SK-N-SH treated with all-trans-retinoic acid at 6 μM for 48 hours (cell line): ENCODE data around the gene PPP1R14B.
"Not testable (repeated sequence)": the region's sequence is repeated elsewhere in the genome, so short reads cannot be mapped to it uniquely, and the experiment has no call there.

Experiments
- ATAC-seq: fragments of 200-7000 bp; cut with Tn5 transposase; 3 replicates; pipeline ENCODE4 v1.9.1; 2020; ENCODE audit warnings: mild to moderate bottlenecking, moderate library complexity
- ARNTL ChIP-seq: fragments of 450-650 bp; formaldehyde crosslinking; IDR thresholded peaks from 2 replicates; pipeline ENCODE4 v1.5.0; 2020; ENCODE audit warnings: low read depth, mild to moderate bottlenecking, moderate library complexity, borderline replicate concordance
- BACH2 ChIP-seq: fragments of 250-450 bp; sonication (Bioruptor Pico); IDR thresholded peaks from 2 replicates; pipeline ENCODE4 v1.9.0; 2021; ENCODE audit warnings: mild to moderate bottlenecking, borderline replicate concordance
- CSDC2 ChIP-seq: fragments of 250-450 bp; sonication (Bioruptor Pico); IDR thresholded peaks from 2 replicates; pipeline ENCODE4 v1.5.0; 2020; ENCODE audit warnings: mild to moderate bottlenecking, moderate library complexity
- GLIS3 ChIP-seq: fragments of 250-450 bp; sonication (Bioruptor Pico); IDR thresholded peaks from 2 replicates; pipeline ENCODE4 v1.5.0; 2020; ENCODE audit warnings: mild to moderate bottlenecking, moderate library complexity
- OSR1 ChIP-seq: fragments of 250-450 bp; sonication (Bioruptor Pico); IDR thresholded peaks from 2 replicates; pipeline ENCODE4 v1.8.0; 2022; ENCODE audit warnings: moderate library complexity, mild to moderate bottlenecking, inconsistent platforms
- RARB ChIP-seq: fragments of 250-450 bp; sonication (Bioruptor Pico); IDR thresholded peaks from 2 replicates; pipeline ENCODE4 v1.8.0; 2021; ENCODE audit warnings: mild to moderate bottlenecking, moderate library complexity
- SNAI2 ChIP-seq: fragments of 250-450 bp; sonication (Bioruptor Pico); IDR thresholded peaks from 2 replicates; pipeline ENCODE4 v1.5.0; 2020; ENCODE audit warnings: mild to moderate bottlenecking, moderate library complexity
- TCF4 ChIP-seq: fragments of 250-450 bp; sonication (Bioruptor Pico); IDR thresholded peaks from 2 replicates; pipeline ENCODE4 v1.8.0; 2021; ENCODE audit warnings: mild to moderate bottlenecking, moderate library complexity, borderline replicate concordance
- TOX ChIP-seq: fragments of 250-450 bp; sonication (Bioruptor Pico); IDR thresholded peaks from 2 replicates; pipeline ENCODE4 v1.8.0; 2021; ENCODE audit warnings: mild to moderate bottlenecking, moderate library complexity, borderline replicate concordance
- ZC3H10 ChIP-seq: fragments of 250-450 bp; sonication (Bioruptor Pico); IDR thresholded peaks from 2 replicates; pipeline ENCODE4 v1.5.1; 2021; ENCODE audit warnings: mild to moderate bottlenecking, moderate library complexity
- ZFP30 ChIP-seq: fragments of 450-650 bp; formaldehyde crosslinking; IDR thresholded peaks from 2 replicates; pipeline ENCODE4 v1.5.0; 2022; ENCODE audit warnings: mild to moderate bottlenecking, moderate library complexity
- ZNF565 ChIP-seq: fragments of 450-650 bp; formaldehyde crosslinking; conservative IDR thresholded peaks from 2 replicates; pipeline ENCODE4 v1.5.0; 2020; ENCODE audit warnings: low read depth, mild to moderate bottlenecking, moderate library complexity
- ZNF70 ChIP-seq: fragments of 450-650 bp; formaldehyde crosslinking; IDR thresholded peaks from 2 replicates; pipeline ENCODE4 v1.5.0; 2020; ENCODE audit warnings: mild to moderate bottlenecking, moderate library complexity
- ZNF8 ChIP-seq: fragments of 450-650 bp; formaldehyde crosslinking; IDR thresholded peaks from 2 replicates; pipeline ENCODE4 v1.5.0; 2020; ENCODE audit warnings: mild to moderate bottlenecking, moderate library complexity
- TF ChIP-seq, protein P1 (sequence below): fragments of 250-450 bp; sonication (Bioruptor Pico); IDR thresholded peaks from 2 replicates; pipeline ENCODE4 v1.5.1; 2020; ENCODE audit warnings: low read depth, mild to moderate bottlenecking, moderate library complexity
- TF ChIP-seq, protein P2 (sequence below): fragments of 250-450 bp; sonication (Bioruptor Pico); IDR thresholded peaks from 2 replicates; pipeline ENCODE4 v1.5.0; 2020; ENCODE audit warnings: mild to moderate bottlenecking, moderate library complexity
- TF ChIP-seq, protein P3 (sequence below): fragments of 250-450 bp; sonication (Bioruptor Pico); IDR thresholded peaks from 2 replicates; pipeline ENCODE4 v1.5.1; 2021; ENCODE audit warnings: mild to moderate bottlenecking, moderate library complexity
- TF ChIP-seq, protein P4 (sequence below): fragments of 250-450 bp; sonication (Bioruptor Pico); IDR thresholded peaks from 2 replicates; pipeline ENCODE4 v1.8.0; 2020; ENCODE audit warnings: mild to moderate bottlenecking, moderate library complexity, borderline replicate concordance

Gene PPP1R14B

DNA sequence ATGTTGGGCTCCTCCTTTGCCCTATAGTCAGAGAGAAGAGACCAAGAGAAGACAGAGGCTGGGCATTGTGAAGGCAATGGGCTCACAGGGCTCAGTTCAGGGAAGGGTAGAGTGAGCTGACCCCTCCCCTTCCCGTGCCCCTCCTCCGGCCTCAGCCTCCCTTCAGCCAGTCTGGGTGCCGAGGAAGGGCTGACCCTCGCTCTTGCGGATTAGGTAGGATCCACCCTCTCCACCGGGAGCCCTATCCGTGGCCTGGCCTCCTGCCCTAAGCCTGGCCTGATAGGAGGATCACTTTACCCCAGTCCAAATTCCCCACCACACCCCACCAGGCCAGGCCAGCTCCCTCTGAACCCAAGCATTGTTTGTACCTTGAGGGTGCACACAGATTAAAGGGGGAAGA lies 1.8 kb upstream of the PPP1R14B start (continued):
- TF ChIP-seq, protein P1, sequence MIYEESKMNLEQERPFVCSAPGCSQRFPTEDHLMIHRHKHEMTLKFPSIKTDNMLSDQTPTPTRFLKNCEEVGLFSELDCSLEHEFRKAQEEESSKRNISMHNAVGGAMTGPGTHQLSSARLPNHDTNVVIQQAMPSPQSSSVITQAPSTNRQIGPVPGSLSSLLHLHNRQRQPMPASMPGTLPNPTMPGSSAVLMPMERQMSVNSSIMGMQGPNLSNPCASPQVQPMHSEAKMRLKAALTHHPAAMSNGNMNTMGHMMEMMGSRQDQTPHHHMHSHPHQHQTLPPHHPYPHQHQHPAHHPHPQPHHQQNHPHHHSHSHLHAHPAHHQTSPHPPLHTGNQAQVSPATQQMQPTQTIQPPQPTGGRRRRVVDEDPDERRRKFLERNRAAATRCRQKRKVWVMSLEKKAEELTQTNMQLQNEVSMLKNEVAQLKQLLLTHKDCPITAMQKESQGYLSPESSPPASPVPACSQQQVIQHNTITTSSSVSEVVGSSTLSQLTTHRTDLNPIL (CRISPR knock-in tag) = no peak
- TF ChIP-seq BACH2 (CRISPR knock-in tag) = no peak
- TF ChIP-seq, protein P2, sequence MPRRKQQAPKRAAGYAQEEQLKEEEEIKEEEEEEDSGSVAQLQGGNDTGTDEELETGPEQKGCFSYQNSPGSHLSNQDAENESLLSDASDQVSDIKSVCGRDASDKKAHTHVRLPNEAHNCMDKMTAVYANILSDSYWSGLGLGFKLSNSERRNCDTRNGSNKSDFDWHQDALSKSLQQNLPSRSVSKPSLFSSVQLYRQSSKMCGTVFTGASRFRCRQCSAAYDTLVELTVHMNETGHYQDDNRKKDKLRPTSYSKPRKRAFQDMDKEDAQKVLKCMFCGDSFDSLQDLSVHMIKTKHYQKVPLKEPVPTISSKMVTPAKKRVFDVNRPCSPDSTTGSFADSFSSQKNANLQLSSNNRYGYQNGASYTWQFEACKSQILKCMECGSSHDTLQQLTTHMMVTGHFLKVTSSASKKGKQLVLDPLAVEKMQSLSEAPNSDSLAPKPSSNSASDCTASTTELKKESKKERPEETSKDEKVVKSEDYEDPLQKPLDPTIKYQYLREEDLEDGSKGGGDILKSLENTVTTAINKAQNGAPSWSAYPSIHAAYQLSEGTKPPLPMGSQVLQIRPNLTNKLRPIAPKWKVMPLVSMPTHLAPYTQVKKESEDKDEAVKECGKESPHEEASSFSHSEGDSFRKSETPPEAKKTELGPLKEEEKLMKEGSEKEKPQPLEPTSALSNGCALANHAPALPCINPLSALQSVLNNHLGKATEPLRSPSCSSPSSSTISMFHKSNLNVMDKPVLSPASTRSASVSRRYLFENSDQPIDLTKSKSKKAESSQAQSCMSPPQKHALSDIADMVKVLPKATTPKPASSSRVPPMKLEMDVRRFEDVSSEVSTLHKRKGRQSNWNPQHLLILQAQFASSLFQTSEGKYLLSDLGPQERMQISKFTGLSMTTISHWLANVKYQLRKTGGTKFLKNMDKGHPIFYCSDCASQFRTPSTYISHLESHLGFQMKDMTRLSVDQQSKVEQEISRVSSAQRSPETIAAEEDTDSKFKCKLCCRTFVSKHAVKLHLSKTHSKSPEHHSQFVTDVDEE (CRISPR knock-in tag) = no peak

DNA sequence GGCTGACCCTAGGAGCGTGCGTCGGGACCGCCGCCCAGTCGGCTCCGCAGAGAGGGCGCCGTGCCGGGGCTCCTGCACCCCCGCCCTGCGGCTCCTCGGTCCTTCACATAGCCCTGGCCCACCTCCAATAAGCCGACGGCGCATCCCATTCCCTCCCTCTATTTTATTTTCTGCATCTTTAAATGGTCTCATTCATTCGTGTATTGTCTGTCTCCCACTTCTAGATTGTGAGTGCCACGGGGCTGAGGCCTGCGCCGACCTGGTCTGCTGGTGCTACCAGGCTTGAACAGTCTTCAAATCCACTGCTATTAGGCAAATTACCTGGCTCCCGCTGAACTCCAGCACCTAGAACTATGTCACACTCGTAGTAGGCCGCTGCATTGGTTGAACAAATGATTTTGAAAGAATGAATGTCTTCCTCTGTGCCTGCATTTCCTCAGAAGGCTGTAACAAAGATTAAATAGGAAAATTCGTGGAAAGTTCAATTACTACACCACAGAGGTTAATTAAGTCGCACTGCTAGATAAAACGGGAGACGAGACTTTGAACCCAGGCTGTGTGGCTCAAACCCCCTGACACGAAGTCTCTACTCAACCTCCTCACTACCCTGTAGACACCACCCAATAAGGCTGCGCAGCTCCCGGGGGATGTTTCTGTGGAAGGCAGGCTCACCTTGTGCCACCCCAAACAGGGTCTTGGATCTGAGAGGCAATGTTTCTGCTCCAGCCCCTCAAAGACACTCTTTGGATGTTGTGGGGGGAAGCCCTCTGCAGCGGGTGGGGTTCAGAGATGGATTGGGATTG lies 1.2 kb upstream of the PPP1R14B start:
- no peak for ATAC-seq

DNA sequence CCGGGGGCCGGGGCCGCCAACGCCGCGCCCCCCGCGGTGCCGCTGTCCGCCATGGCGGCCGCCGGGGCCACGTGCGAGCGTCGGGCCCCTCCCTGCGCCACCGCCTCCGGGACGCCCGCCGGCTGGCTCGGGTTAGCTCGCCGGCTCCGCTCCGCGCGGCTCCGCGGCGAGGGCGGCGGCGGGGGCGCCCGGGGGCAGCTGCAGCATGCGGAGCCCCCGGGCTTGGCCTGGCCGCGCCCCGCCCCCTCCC lies 197 bp downstream of the PPP1R14B start:
- ATAC-seq = not testable (repeated sequence)

More for the DNA sequence above, 1.2 kb upstream of the PPP1R14B start:
- no peak for TF ChIP-seq ZNF70
- TF ChIP-seq ZNF565 (CRISPR knock-in tag) = no peak
- TF ChIP-seq SNAI2 (CRISPR knock-in tag) = no peak
- TF ChIP-seq CSDC2 (CRISPR knock-in tag) = no peak
- no peak for TF ChIP-seq RARB (CRISPR knock-in tag)
- TF ChIP-seq, protein P2 (CRISPR knock-in tag) = no peak
- no peak for TF ChIP-seq ZFP30
- no peak for TF ChIP-seq TCF4 (CRISPR knock-in tag)
- TF ChIP-seq ZC3H10 (CRISPR knock-in tag) = no peak
- no peak for TF ChIP-seq GLIS3 (CRISPR knock-in tag)
- no peak for TF ChIP-seq TOX (CRISPR knock-in tag)
- TF ChIP-seq ARNTL (CRISPR knock-in tag) = no peak
- no peak for TF ChIP-seq OSR1 (CRISPR knock-in tag)

DNA sequence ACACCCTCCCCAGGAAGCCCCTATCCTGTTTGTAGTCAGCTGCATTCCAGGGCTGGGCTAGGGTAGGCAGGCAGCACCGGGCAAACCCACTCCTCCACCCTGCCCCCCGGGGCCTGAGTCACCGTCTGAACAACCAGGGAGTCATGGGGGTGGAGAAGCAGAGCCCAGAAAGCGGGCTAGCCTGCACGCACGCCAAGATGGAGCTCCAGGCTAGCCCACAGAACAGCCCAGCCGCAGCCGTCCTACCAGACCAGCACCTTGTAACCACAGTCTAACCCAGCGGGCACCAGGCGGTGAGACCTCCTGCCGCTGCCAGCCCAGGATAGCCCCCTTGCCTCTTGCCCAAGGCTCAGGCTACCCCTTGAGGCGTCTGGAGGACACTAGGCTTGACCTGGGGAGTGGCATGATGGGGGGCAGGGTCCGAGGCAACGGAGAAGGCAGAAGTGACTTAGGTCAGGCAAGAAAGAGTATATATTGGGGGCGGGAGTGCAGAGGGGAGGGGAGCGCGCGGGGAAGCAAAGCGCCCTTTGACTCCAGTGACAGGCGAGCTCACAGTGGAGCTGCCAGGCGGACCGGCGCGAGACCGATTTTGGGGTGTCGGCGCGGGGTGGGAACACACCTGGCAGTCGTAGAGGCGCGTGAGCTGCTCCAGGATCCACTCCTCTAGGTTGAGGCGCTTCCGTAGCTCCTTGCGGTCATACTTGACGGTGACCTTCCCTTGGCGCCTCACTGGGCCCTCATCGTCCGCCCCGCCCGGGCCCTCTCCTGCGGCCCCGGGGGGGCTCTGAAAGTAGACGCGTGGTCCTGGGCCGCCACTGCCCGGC lies 734 bp downstream of the PPP1R14B start:
- TF ChIP-seq, protein P3, sequence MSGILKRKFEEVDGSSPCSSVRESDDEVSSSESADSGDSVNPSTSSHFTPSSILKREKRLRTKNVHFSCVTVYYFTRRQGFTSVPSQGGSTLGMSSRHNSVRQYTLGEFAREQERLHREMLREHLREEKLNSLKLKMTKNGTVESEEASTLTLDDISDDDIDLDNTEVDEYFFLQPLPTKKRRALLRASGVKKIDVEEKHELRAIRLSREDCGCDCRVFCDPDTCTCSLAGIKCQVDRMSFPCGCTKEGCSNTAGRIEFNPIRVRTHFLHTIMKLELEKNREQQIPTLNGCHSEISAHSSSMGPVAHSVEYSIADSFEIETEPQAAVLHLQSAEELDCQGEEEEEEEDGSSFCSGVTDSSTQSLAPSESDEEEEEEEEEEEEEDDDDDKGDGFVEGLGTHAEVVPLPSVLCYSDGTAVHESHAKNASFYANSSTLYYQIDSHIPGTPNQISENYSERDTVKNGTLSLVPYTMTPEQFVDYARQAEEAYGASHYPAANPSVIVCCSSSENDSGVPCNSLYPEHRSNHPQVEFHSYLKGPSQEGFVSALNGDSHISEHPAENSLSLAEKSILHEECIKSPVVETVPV (CRISPR knock-in tag) = no peak
- TF ChIP-seq ZNF8 (CRISPR knock-in tag) = peak; percentile 9; the same call in 1 of the 2 replicates
- TF ChIP-seq, protein P1 (CRISPR knock-in tag) = no peak
- TF ChIP-seq ZNF565 (CRISPR knock-in tag) = no peak
- no peak for TF ChIP-seq OSR1 (CRISPR knock-in tag)
- TF ChIP-seq, protein P4, sequence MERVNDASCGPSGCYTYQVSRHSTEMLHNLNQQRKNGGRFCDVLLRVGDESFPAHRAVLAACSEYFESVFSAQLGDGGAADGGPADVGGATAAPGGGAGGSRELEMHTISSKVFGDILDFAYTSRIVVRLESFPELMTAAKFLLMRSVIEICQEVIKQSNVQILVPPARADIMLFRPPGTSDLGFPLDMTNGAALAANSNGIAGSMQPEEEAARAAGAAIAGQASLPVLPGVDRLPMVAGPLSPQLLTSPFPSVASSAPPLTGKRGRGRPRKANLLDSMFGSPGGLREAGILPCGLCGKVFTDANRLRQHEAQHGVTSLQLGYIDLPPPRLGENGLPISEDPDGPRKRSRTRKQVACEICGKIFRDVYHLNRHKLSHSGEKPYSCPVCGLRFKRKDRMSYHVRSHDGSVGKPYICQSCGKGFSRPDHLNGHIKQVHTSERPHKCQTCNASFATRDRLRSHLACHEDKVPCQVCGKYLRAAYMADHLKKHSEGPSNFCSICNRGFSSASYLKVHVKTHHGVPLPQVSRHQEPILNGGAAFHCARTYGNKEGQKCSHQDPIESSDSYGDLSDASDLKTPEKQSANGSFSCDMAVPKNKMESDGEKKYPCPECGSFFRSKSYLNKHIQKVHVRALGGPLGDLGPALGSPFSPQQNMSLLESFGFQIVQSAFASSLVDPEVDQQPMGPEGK (CRISPR knock-in tag) = peak; percentile 7; the same call in 1 of the 2 replicates
- ATAC-seq = peak; percentile 1; the same call in 2 of the 3 replicates
